ENCODE measurements around the gene NINL.
"Not testable (repeated sequence)": the region's sequence is repeated elsewhere in the genome, so short reads cannot be mapped to it uniquely, and the experiment has no call there.

The NINL gene

DNA sequence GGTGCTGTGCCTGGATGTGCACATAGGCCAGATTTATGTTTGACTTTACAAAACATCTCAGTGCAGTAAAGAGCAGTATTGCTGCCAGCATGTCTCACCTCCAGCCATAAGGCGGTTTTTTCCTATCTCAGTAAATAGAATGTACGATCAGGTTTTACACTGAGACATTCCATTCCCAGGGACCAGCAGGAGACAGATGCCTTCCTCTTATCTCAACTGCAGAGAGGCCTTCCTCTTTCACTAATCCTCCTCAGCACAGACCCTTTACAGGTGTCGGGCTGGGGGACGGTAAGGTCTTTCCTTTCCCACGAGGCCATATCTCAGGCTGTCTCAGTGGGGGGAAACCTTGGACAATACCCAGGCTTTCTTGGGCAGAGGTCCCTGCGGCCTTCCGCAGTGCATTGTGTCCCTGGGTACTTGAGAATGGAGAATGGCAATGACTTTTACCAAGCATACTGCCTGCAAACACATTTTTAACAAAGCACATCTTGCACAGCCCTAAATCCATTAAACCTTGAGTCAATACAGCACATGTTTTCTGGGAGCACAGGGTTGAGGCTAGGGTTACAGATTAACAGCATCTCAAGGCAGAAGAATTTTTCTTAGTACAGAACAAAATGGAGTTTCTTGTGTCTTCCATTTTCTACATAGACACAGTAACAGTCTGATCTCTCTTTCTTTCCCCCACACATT is 34.5 kb downstream of the NINL start:
- H3K9me3 Mint-ChIP-seq (ENCODE audit: low read depth); H3K4me3 Mint-ChIP-seq; H3K27ac Mint-ChIP-seq; H3K27me3 Mint-ChIP-seq; H3K4me1 Mint-ChIP-seq (ENCODE audit: low read depth); H3K36me3 Mint-ChIP-seq: not testable (repeated sequence)

DNA sequence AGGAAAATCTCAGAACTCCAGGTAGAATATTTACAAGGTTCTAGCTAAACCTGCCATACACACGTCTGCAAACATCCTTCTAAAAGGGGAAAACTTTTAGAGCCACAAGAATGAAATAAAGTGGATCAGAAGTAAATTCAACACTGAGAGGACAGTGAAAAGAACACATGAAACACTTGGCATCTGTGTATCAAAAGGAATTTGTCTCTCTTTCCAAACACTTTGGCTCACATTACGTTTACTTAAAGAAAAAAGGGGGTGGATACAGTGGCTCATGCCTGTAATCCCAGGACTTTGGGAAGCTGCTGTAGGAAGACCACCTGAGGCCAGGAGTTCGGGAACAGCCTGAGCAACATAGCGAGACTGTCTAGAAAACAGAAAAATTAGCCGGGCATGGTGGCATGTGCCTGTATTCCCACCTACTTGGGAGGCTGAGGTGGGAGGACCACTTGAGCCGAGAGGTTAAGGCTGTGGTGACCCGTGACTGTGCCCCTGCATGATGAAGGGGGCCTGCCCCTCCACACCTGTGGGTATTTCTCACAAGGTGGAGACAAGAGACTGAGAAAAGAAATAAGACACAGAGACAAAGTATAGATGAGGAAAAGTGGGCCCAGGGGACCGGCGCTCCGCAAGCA is 35.4 kb downstream of the NINL start:
- Mint-ChIP-seq H3K9me3 (ENCODE audit: low read depth) (no peaks in the 10 kb centered on the region), H3K4me3 (no peak overlapping the region), H3K27me3 (no peaks in the 10 kb centered on the region), H3K36me3 (no peaks in the 10 kb centered on the region), H3K4me1 (ENCODE audit: low read depth) (no peaks in the 10 kb centered on the region), H3K27ac (no peak overlapping the region)

DNA sequence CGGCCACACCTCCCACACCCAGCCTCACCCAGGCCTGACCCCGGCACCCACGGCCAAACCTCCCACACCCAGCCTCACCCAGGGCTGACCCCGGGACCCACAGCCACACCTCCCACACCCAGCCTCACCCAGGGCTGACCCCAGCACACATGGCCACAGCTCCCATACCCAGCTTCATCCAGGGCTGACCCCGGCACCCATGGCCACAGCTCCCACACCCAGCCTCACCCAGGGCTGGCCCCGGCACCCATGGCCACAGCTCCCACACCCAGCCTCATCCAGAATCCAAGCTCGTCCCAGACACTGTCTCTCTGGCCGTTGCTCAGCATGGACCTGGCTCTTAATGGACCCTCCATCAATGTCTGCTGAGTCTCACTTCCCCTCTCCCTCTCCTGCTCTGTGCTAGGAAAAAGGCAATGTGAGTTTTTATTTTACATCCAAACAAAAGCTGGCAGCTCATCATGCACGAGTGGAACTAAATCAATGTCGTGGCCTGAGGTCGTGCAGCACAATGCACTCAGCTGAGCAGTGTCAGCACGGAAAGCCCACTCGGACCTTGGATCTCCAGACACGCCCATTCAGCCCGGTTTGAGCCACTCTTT is 36.1 kb downstream of the NINL start:
- no peaks in the 10 kb centered on the region for H3K9me3 Mint-ChIP-seq (ENCODE audit: low read depth)
- H3K36me3 Mint-ChIP-seq: no peaks in the 10 kb centered on the region
- no peaks in the 10 kb centered on the region for H3K4me1 Mint-ChIP-seq (ENCODE audit: low read depth)
- no peaks in the 10 kb centered on the region for H3K27me3 Mint-ChIP-seq
- no peak overlapping the region for H3K27ac Mint-ChIP-seq
- no peak overlapping the region for H3K4me3 Mint-ChIP-seq

DNA sequence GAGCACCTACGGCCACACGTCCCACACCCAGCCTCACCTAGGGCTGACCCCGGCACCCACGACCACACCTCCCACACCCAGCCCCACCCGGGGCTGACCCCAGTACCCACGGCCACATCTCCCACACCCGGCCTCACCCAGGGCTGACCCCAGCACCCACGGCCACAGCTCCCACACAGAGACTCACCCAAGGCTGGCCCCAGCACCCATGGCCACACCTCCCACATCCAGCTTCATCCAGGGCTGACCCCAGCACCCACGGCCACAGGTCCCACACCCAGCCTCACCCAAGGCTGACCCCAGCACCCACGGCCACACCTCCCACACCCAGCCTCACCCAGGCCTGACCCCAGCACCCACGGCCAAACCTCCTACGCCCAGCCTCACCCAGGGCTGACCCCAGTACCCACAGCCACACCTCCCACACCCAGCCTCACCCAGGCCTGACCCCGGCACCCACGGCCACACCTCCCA is 36.7 kb downstream of the NINL start:
- H3K9me3 Mint-ChIP-seq (ENCODE audit: low read depth): no peaks in the 10 kb centered on the region
- H3K27ac Mint-ChIP-seq: no peak overlapping the region
- H3K4me1 Mint-ChIP-seq (ENCODE audit: low read depth): no peaks in the 10 kb centered on the region
- H3K36me3 Mint-ChIP-seq: no peaks in the 10 kb centered on the region
- no peaks in the 10 kb centered on the region for H3K27me3 Mint-ChIP-seq
- H3K4me3 Mint-ChIP-seq: no peak overlapping the region

DNA sequence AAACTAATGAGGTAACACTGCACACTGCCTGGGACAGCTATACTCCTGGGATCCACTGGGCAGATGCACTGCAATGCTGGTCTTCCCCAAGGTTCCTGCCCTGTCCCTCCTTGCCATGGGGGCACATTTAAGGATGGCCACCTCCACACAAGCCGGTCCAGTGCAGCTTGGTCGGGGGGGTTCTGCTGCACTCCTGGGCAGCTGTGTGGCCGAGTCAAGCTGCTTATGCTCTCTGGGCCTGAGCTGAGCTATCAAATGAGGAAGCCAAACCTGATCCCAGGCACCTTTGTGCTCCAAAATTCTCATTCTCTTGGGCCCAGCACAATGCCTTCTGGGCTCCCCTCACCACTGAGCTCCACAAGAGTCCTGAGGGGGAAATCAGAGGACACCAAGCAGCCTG is 37.3 kb downstream of the NINL start:
- Mint-ChIP-seq H3K9me3 (ENCODE audit: low read depth) (no peaks in the 10 kb centered on the region), H3K27ac (no peak overlapping the region), H3K36me3 (no peaks in the 10 kb centered on the region), H3K4me3 (no peak overlapping the region), H3K4me1 (ENCODE audit: low read depth) (no peaks in the 10 kb centered on the region), H3K27me3 (no peaks in the 10 kb centered on the region)

DNA sequence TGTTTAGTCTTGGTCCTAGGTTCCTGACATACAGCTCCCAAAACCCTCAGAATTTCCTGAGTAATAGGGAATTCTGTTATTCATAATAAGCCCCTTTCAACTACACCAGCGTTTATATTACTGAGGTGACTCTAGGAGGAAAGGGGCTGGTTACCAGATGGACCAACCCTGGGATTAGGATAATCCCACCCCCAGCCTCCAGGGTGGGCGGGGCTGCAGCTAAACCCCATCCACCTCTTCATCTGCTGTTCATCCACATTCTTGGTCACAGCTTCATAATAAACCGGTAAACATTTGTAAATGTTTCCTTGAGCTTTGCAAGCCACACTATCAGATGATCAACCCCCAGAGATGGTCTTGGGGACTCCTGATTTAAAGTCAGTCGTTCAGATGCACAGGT is 38.3 kb downstream of the NINL start:
- H3K4me3 Mint-ChIP-seq: no peak overlapping the region
- no peaks in the 10 kb centered on the region for H3K9me3 Mint-ChIP-seq (ENCODE audit: low read depth)
- no peaks in the 10 kb centered on the region for H3K27me3 Mint-ChIP-seq
- H3K27ac Mint-ChIP-seq: no peak overlapping the region
- H3K36me3 Mint-ChIP-seq: no peaks in the 10 kb centered on the region
- no peaks in the 10 kb centered on the region for H3K4me1 Mint-ChIP-seq (ENCODE audit: low read depth)

DNA sequence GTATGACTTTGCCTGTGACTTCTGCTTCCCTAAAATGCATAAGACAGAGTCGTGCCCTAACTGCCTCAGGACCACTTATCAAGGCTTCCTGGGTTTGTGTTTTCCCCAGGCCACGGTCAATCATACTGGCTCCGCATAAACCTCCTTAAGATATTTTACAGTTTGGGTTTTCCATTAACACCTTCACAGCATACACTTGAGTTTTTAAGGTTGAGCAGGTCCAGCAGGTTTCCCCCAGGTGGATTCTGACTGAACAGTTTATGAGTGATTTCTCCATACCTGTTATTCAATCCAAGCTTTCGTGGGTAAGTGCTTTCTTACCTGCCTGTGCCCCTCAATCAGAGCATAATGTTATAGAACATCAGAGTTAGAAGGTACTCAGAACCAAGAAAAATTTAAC is 39.3 kb downstream of the NINL start:
- no peaks in the 10 kb centered on the region for H3K36me3 Mint-ChIP-seq

DNA sequence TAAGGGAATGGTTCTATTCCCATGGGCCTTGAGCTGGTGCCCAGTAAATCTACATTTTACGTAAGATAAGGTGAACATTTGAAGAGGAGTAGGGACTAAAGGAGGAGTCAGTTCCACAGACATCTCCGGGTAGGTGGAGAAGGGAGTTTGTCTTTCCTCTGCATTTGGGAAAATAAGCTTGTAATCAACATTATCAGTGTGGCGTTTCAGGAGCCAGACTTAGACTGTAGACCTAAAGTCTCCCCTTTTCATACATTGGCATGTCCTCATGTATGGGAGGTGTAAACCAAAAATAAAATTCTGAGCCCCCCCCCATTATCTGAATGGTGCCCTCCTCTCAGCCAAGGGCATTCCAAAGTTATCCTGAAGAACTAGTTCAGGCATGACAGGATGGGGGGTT is 40.2 kb downstream of the NINL start:
- H3K36me3 Mint-ChIP-seq: no peaks in the 10 kb centered on the region
- no peak overlapping the region for H3K4me3 Mint-ChIP-seq
- H3K9me3 Mint-ChIP-seq (ENCODE audit: low read depth): no peaks in the 10 kb centered on the region
- no peaks in the 10 kb centered on the region for H3K27me3 Mint-ChIP-seq
- peaks cover 2% of the 10 kb centered on the region for H3K4me1 Mint-ChIP-seq (ENCODE audit: low read depth)
- no peak overlapping the region for H3K27ac Mint-ChIP-seq

More for the DNA sequence above, 39.3 kb downstream of the NINL start:
- peaks cover 2% of the 10 kb centered on the region for H3K4me1 Mint-ChIP-seq (ENCODE audit: low read depth)
- H3K9me3 Mint-ChIP-seq (ENCODE audit: low read depth): no peaks in the 10 kb centered on the region
- H3K27ac Mint-ChIP-seq: no peak overlapping the region
- no peaks in the 10 kb centered on the region for H3K27me3 Mint-ChIP-seq
- H3K4me3 Mint-ChIP-seq: no peak overlapping the region

DNA sequence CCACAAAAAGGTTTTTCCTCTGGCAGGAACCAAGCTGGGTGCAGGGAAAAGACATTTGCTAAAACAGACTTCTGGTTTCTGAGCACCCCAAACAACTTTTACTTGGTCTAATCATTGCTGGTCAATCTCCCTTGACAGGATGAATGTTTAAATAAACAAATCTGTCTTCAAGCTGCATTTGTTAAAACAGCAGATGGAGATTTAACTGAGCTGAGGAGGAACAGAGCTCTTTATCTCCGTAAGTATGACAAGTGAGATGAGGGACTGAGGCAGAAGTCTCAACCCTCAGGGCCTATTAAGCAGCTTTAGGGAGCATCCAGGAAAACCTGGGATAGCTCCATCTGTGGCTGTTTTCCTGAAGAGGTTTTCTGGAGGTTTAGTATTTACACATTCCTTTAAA is 40.6 kb downstream of the NINL start:
- peaks cover 2% of the 10 kb centered on the region for H3K4me1 Mint-ChIP-seq (ENCODE audit: low read depth)
- H3K36me3 Mint-ChIP-seq: no peaks in the 10 kb centered on the region
- H3K9me3 Mint-ChIP-seq (ENCODE audit: low read depth): no peaks in the 10 kb centered on the region

DNA sequence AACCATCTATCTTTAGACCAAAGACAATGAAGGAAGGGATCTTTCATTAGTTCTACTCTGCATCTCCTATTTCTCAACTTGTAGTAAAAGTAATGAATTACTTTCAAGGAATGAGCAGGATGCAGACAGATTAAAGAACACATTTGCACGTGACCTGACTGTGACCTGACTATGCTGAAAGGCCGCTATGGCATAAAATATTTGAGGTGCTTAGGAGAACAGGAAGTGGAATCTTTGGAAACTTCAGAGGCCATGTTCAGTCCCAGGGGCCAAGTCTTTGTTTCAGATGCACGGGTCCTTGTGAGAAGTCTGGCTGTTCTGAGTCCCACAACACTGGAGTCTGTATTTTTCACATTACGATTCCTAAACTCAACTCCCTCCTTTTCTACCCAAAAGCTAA is 41.0 kb downstream of the NINL start:
- Mint-ChIP-seq H3K27ac (no peak overlapping the region), H3K4me1 (ENCODE audit: low read depth) (peaks cover 2% of the 10 kb centered on the region), H3K36me3 (no peaks in the 10 kb centered on the region), H3K9me3 (ENCODE audit: low read depth) (no peaks in the 10 kb centered on the region), H3K4me3 (no peak overlapping the region), H3K27me3 (no peaks in the 10 kb centered on the region)

More for the DNA sequence above, 40.6 kb downstream of the NINL start:
- H3K4me3 Mint-ChIP-seq: no peak overlapping the region
- no peak overlapping the region for H3K27ac Mint-ChIP-seq
- no peaks in the 10 kb centered on the region for H3K27me3 Mint-ChIP-seq

DNA sequence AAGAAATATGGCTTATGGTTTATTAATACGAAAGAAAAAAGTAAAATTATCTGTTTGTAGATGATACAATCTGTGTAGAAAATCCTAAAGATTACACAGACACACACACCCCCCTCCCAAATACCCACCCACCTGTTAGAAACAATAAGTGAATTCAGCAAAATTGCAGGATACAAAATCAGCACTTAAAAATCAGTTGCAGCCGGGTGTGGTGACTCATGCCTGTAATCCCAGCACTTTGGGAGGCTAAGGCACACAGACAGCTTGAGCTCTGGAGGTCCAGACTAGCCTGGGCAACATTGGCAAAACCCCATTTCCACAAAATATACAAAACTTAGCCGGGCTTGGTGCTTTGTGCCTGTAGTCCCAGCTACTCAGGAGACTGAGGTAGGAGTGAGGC is 42.3 kb downstream of the NINL start:
- H3K9me3 Mint-ChIP-seq (ENCODE audit: low read depth): no peaks in the 10 kb centered on the region
- H3K36me3 Mint-ChIP-seq: no peaks in the 10 kb centered on the region
- H3K27ac Mint-ChIP-seq: no peak overlapping the region
- peaks cover 2% of the 10 kb centered on the region for H3K4me1 Mint-ChIP-seq (ENCODE audit: low read depth)
- no peak overlapping the region for H3K4me3 Mint-ChIP-seq
- no peaks in the 10 kb centered on the region for H3K27me3 Mint-ChIP-seq

DNA sequence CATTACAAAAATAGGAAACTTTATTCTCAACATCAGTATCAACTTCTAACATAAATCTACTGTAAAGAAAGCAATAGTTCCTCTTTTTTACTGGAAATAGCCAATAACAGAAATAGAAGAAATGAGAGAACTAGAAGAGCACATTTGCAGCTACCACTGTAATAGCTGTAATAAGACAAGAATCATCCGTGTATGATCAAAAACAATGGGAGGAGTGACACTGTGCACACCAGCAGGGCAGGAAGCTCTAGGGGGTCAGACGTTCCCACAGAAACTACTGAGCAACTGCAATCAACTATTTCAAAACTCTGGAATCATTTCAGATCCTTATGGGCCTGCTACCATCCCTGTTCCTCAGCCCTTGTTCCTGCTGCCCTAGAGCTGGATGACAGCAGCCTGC is 43.7 kb downstream of the NINL start:
- Mint-ChIP-seq H3K4me3 (no peak overlapping the region), H3K27ac (no peak overlapping the region), H3K27me3 (no peaks in the 10 kb centered on the region), H3K36me3 (no peaks in the 10 kb centered on the region), H3K9me3 (ENCODE audit: low read depth) (no peaks in the 10 kb centered on the region), H3K4me1 (ENCODE audit: low read depth) (peaks cover 2% of the 10 kb centered on the region)

DNA sequence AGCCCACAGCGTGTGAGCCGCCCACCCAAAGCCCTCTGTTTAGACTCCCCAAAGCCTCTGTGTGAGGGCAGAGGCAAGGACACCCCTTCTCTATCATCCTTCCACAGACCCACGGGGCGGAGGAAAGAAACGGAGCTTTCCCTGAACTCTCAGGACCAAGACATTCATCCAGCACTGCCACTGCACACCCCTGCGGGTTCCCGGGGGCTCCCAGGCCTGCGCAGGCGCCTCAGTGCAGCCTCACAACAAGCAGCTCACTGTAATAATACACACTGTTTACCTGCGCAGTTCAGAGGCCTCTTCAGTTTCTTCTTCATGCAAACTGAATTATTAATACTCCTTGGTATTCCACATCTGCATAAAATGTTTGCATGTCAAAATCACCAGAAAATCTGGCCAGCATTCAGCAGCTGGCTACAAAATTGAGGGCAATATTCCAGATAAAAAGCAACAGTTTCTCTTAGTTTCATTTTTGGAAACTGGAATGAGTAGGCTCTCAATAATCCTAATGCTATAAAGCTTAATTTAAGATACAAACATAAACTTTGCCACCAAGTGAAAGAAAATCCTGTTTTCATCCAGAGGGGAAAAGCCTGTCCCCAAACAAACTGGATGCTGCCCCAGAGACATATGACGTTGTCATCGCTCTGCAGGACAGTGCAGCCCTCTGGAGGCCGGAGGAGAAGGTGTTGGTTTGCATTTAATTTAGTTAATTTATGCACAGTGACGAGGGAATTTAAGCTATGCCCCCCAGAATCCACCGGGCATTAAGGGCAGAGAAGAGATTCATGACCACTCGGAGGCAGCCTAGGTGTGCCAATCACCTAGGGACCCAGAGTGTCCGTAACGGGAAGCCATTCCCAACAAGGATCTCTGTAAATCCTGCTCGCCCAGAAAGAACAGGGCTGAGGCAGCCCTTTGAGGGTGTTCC is 45.3 kb downstream of the NINL start:
- no peaks in the 10 kb centered on the region for H3K9me3 Mint-ChIP-seq (ENCODE audit: low read depth)
- H3K4me1 Mint-ChIP-seq (ENCODE audit: low read depth): peaks cover 2% of the 10 kb centered on the region
- no peak overlapping the region for H3K27ac Mint-ChIP-seq
- no peak overlapping the region for H3K4me3 Mint-ChIP-seq
- H3K27me3 Mint-ChIP-seq: no peaks in the 10 kb centered on the region
- no peaks in the 10 kb centered on the region for H3K36me3 Mint-ChIP-seq

DNA sequence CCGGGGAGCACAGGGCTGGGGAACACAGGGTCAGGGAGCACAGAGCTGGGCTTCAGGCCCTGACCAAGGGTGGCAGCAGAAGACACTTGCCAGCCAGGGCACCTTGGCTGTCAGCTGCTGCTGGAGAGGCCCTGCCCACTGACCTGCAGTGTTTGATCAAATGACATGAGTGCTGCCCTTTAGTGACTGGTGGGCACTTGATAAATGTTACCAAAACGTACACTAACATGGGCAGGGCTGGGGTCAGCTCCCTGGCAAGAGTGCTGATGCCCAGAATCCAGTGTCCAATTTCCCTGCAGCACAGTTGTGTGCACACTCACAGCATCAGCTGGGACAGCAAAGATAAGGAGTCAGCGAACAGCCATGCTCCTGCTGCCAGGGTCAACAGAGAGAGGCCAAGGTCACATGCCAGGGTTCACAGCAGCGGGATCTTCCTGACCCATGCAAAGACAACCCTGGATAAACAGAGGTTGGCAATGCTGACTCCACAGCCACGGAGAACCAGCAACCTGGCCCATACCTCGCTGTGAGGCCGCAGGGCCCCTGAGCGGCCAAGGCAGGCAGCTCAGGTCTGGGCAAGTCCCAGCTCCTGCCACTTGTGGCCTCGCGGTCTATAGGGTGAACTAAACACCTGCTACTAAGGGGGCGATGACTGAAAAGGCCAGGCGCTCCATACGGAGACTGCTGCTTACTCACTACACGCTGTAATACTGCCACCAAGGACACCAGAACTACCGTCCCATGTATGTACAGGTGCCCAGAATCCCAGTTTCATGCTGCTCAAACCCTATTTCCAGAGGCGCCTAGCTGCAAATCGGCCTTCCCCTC is 46.3 kb downstream of the NINL start:
- Mint-ChIP-seq H3K36me3 (no peaks in the 10 kb centered on the region), H3K4me1 (ENCODE audit: low read depth) (peaks cover 2% of the 10 kb centered on the region), H3K27me3 (no peaks in the 10 kb centered on the region), H3K27ac (no peak overlapping the region), H3K4me3 (no peak overlapping the region), H3K9me3 (ENCODE audit: low read depth) (no peaks in the 10 kb centered on the region)
